Ecto neural progenitor cell (in vitro differentiated cells): Measurements from ENCODE around the gene NEGR1.

Source experiments
- DNase-seq: peaks from one replicate; pipeline ENCODE4 v3.0.0-alpha.2; 2018; ENCODE audit warnings: low spot score

The NEGR1 gene

DNA sequence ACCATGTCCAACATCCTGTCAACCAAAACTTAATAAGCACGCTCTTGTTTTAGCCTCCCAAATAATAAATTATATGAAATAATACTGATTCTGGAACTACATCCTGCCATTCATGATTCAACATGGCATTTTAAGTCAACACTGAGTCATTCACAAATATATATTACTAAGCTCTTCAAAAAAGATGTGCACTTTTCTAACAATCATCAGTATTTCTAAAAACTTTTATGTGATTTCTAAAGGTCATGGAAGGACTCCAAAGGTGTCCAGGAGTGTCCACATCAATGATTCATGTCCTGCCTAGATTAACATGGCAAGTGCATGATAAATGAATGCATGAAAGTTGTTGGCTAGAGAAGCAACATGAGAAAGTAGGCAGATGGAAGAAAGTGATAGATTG, 51.6 kb downstream of the NEGR1 start:
- DNase-seq, result no peak

- no peak for DNase-seq
These were observed 52.4 kb downstream of the NEGR1 start for GRCh38 chr1:72229893-72230292.

- no peak for DNase-seq
These were observed 54.7 kb downstream of the NEGR1 start for GRCh38 chr1:72227667-72228066.

DNA sequence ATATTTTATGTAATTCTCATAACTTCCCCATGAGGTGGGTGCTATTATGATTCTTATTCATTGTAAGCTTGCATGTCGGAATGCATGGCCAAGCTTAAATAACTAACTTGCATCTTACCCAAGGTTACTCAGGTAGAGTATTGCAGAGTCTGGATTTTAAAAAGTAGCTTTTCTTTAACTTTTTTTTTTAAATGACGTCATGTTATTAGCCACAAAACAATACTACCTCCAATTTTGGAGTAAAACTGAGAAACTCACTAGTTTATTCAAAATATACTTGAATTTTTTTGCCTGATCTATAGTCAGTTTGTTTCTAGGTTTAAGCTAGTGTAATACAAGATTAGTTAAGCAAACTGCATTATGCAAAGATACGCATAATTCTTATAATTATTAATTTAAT, 57.8 kb downstream of the NEGR1 start:
- no peak for DNase-seq

GRCh38 chr1:72221811-72222210, 60.5 kb downstream of the NEGR1 start:
- DNase-seq, result no peak

DNA sequence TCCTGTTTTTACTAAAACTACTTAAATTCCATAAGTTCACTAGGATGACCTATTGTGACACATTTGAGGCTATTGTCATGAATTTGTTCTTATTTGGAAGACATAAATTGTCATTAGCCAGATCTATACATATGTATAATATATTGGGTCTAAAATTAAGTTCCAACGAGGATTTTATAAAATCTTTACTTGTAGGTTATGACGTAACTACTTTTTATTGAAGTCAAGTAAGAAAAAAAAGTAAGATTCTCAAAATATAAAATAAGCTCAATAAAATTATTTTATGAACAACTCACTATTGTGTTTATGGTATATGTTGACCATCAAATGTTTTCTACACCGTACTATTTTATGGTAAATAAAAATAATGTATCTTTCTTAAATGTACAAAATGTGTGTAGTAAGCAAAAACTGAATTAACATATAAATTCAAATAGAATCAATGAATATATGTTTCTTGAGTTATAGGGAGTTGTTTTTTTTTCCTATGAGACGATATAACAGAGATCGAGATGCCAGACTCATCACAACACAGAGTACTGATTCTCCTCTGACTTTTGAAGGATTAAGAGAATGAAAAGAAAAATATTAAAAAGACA, 64.1 kb downstream of the NEGR1 start:
- DNase-seq, result no peak

DNA sequence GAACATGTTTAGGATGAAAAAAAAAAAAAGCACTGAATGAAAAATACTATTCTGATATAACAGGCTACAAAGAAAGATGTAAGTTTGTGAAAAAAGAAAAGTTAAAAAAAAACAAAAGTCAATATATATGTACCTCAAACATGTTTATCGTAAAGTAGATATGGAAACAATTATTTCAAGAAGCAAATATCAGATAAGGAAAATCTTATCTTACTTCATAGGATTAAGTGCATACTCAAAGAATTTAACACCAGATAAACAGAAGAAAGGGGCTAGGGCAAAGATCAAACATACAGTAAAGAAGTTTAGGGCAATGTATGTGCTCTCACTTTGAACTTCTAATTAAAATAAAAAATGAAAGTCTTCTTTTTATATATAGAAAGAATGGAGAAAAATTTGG, 75.3 kb downstream of the NEGR1 start:
- DNase-seq, result no peak

GRCh38 chr1:72202761-72203160, 79.6 kb downstream of the NEGR1 start:
- DNase-seq, result no peak

GRCh38 chr1:72197786-72198185, 84.6 kb downstream of the NEGR1 start:
- DNase-seq, result no peak

- no peak for DNase-seq
These were observed 95.5 kb downstream of the NEGR1 start for GRCh38 chr1:72186733-72187307.

DNA sequence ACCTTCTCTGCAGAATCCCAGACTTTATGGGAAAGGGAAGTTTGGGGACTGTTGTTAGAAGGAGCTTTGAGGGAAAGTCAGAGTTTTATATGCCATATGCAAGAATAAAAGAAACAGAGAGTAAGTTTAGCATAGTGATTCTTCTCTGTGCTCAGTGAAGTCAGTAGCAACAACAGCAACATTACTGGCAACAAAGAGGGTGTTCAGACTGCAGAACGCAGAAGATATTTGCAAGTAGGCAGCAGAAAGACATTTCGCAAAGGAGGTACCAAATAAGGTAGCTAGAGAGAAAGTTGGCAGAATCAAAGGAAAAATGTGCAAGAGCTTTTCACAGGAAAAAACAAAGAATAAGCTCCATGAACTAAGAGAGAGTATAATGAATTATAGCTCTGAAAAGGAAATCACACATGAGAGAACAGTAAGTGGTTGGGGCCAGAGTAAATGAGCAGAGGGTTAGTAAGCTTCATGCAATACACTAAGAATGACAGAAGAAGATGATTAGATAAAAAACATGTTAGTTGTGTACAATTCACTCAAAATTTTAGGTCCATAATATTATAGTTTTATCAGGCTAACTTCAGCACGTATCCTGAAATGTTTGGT, 98.1 kb downstream of the NEGR1 start:
- no peak for DNase-seq

- no peak for DNase-seq
These were observed 99.5 kb downstream of the NEGR1 start for GRCh38 chr1:72182859-72183258.

GRCh38 chr1:72178266-72178665, 104.1 kb downstream of the NEGR1 start:
- no peak for DNase-seq

DNA sequence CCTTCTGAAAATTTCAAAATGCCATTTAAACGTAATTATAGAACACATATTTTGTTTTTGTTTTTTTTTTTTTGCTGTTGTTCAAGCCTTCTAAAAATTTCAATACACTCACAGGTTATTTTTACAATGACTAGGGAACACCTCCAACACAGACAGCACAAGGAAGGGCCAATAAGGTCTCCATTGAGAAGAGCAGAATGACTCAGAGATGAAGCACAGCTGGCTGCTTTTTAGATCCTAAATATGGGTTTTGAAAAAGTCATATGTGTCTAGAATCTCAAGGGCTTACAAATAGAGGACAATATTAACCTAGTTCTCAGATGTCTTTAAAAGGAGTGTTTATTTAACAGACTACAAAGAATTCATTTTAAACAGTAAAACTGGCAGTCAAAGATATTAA, 104.6 kb downstream of the NEGR1 start:
- DNase-seq, result no peak

- DNase-seq, result no peak
These were observed 112.1 kb downstream of the NEGR1 start for GRCh38 chr1:72170246-72170645.

DNA sequence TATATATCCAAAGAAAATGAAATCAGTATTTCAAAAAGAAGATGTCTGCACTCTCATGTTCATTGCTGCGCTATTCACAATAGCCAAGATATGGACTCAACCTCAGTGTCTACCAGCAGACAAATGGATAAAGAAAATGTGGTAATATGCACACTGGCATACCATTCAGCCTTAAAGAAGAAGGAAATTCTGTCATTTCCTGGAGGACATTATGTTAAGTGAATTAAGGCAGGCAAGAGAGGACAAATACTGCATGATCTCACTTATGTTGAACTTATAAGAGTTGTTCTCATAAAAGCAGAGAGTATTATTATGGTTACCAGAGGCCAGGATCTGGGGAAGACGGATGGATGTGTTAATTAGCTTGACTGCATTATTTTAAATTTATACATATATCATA, 115.9 kb downstream of the NEGR1 start:
- DNase-seq, result no peak

GRCh38 chr1:72150508-72150907, 131.8 kb downstream of the NEGR1 start:
- no peak for DNase-seq

- no peak for DNase-seq
These were observed 140.5 kb downstream of the NEGR1 start for GRCh38 chr1:72141875-72142274.

DNA sequence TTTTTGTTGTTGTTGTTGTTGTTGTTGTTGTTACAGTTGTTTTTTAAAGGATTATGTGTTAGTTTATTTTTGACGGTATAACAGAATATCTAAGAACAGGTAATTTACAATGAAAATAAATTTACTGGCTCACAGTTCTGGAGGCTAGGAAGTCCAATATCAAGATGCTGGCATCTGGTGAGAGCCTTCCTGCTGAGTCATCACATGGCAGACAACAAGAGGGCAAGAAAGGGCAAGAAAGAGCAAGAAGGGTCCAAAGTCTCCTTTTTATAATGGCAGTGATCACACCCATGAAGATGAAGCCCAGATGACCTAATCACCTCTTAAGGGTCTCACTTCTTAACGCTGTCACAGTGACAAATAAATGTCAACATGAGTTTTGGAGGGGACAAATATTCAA, 142.1 kb downstream of the NEGR1 start:
- no peak for DNase-seq

DNA sequence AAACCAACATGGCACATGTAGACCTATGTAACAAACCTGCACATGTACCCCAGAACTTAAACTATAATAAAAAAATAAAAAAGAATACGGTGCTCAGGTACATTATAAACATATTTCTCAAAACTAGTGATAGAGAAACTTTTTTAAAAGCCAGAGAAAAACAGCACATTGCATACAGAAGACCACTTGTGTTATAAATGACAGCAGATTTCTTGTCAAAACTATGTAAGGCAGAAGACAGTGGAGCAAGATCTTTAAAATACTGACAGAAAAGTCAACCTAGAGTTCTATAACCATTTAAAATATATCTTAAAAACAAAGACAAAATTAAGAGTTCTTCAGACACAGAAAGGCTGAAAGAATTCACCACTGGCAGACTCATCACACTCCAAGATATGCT, 144.7 kb downstream of the NEGR1 start:
- no peak for DNase-seq

DNA sequence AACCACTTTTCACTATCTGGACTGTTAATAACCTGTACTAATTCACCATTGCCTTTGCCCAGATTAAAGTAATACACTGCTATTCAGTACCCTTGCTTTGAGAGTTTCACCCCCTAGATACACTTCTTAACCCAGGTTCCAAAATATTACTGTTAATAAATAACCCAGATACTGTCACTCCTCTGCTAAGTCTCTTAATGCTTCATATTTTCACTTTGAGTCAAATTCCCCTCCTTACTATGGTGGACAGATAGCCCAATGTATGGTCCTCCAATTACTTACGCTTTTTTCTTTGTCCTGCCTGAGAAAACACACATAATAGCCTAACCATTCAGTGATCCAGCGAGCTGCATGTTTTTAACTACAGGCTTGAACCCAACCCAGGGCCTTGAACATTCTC, 152.5 kb downstream of the NEGR1 start:
- no peak for DNase-seq

DNA sequence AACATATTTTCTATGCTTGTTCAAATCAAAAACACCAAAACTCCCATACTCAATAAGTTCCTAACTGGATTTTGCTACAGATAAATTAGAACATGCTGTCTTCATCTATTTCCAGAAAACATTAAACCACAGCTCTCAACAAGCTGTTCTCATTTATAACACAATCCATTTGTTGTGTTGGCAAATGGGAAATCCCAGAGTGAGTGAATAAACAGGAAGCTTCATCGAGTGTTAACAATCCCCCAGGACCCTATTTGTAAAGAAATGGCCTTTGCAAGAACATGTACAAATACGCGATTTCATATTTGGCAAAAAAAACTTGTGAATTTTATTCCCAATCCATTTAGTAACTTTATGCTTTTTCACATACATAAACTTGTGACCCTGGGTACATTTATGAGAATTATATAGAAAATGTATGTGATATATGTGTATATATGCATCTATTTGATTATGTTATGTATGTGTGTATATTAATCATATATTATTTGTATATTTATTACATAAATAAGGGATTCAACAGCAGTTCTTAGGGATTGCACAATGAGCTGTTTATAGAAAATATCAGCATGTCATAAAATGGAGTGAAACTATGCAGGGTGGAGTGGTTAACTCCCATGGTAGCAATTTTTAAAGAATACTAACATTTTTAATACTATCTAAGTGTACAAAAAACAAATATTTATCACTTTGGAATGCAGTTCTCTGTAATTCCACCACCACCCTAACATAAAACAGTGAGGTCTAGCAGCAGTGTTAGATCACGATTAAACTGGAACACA, 160.0 kb downstream of the NEGR1 start:
- DNase-seq, result no peak

DNA sequence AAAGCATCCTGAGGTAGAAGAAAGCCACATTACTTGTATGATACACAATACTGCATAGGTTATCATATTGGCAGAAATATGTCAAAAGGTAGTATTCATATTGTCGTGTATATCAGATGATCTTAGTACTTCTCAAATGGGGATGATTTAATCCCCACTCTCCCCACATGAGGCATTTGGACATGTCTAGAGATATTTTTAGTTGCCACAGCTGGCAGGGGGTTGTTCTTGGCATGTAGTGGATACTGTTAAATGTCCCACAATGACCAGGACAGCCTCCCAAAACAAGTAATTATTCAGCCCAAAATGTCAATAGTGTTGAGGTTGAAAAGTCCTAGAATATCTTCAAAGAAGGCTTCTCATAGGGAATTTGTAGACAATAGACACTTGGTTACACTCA, 162.8 kb downstream of the NEGR1 start:
- no peak for DNase-seq
